Endothelial cell of umbilical vein (primary cell): ENCODE results near the gene SLC28A1. TPM values are rescaled to one million over a fixed set of nuclear protein-coding genes. Genes with fewer than 3 reads are reported as not detected.

Experiments
- BruUV-seq: library from RNA; stranded (reverse); fragments of 400-500 nt; replicated peaks from 2 replicates; lab custom pipeline; 2021; lab: Mats Ljungman, UMichigan
- CTCF ChIA-PET: fragments of 300-600, 350-600 bp; sonication (Branson Sonifier 250); formaldehyde crosslinking; loops from one replicate; lab custom pipeline; 2021; ENCODE audit warnings: antibody characterized with exemption, inconsistent platforms; lab: Charles Lee
- POLR2A ChIA-PET: fragments of 300-600, 350-600 bp; sonication (Branson Sonifier 250); formaldehyde crosslinking; loops from one replicate; lab custom pipeline; 2021; ENCODE audit warnings: antibody characterized with exemption, inconsistent platforms; lab: Charles Lee
- DNase-seq: peaks from one replicate; pipeline ENCODE4 v3.0.0-alpha.2; 2011; ENCODE audit warnings: low read depth, low spot score
- FAIRE-seq: peaks from 2 replicates; lab custom pipeline; 2011; peaks lifted over from hg19 to GRCh38; lab: Jason Lieb, UNC
- H2AFZ ChIP-seq: 2 replicates; pipeline ENCODE4 v1.6.0; 2012; ENCODE audit warnings: low read depth, low read length, control low read depth, inconsistent platforms
- H3K27ac ChIP-seq: 2 replicates; pipeline ENCODE4 v1.5.1; 2011; ENCODE audit warnings: low read depth, mild to moderate bottlenecking, control low read depth, low read length, moderate library complexity; ENCODE audit not compliant: insufficient read depth
- H3K27me3 ChIP-seq, 2 experiments: 2 replicates each; pipeline versions ENCODE4 v1.6.0 to v1.6.1; 2011; ENCODE audit warnings: low read length in 2 of 2, mixed read lengths in 1 of 2; ENCODE audit not compliant: control insufficient read depth in 2 of 2, insufficient read depth in 2 of 2
- H3K36me3 ChIP-seq, 2 experiments: 2 replicates in 1 of 2; 3 replicates in 1 of 2; pipeline ENCODE4 v1.5.1; 2011; ENCODE audit warnings: low read length in 2 of 2, mild to moderate bottlenecking in 1 of 2, moderate library complexity in 1 of 2; ENCODE audit not compliant: control insufficient read depth in 2 of 2, insufficient read depth in 2 of 2; ENCODE audit errors: extremely low read depth in 1 of 2
- H3K4me1 ChIP-seq: 3 replicates; pipeline ENCODE4 v1.5.1; 2011; ENCODE audit warnings: mild to moderate bottlenecking, low read length; ENCODE audit not compliant: control insufficient read depth, insufficient read depth; ENCODE audit errors: extremely low read depth
- H3K4me2 ChIP-seq: 2 replicates; pipeline ENCODE4 v1.6.1; 2011; ENCODE audit warnings: low read length, control low read depth, mixed read lengths; ENCODE audit not compliant: insufficient read depth
- H3K4me3 ChIP-seq, 3 experiments: fragments of 200-600 bp in 1 of 3; sonication (generic), shearing (Covaris generic) in 1 of 3; replicated peaks in 1 of 3; 2 replicates each; pipeline ENCODE4 v1.5.1; 2011 to 2016; ENCODE audit warnings: control low read depth in 3 of 3, low read length in 3 of 3, mild to moderate bottlenecking in 2 of 3, inconsistent platforms in 1 of 3, low read depth in 1 of 3, moderate library complexity in 1 of 3; ENCODE audit not compliant: insufficient read depth in 1 of 3
- H3K79me2 ChIP-seq: 2 replicates; pipeline ENCODE4 v1.6.0; 2012; ENCODE audit warnings: low read length, inconsistent platforms; ENCODE audit not compliant: control insufficient read depth, insufficient read depth
- H3K9ac ChIP-seq: replicated peaks from 2 replicates; pipeline ENCODE3; 2011; ENCODE audit warnings: low read length, control low read depth; ENCODE audit not compliant: insufficient read depth; ENCODE audit errors: extremely low read depth
- H3K9me1 ChIP-seq: replicated peaks from 3 replicates; pipeline ENCODE4 v1.6.0; 2011; ENCODE audit warnings: mild to moderate bottlenecking, low read length; ENCODE audit not compliant: control insufficient read depth, insufficient read depth; ENCODE audit errors: extremely low read depth
- H3K9me3 ChIP-seq: replicated peaks from 2 replicates; pipeline ENCODE4 v1.5.1; 2012; ENCODE audit warnings: low read length, inconsistent platforms; ENCODE audit not compliant: control insufficient read depth, insufficient read depth
- H4K20me1 ChIP-seq: replicated peaks from 2 replicates; pipeline ENCODE3; 2011; ENCODE audit warnings: mild to moderate bottlenecking, low read length; ENCODE audit not compliant: control insufficient read depth, insufficient read depth; ENCODE audit errors: extremely low read depth
- EZH2 ChIP-seq: IDR thresholded peaks from 2 replicates; pipeline ENCODE4 v1.6.1; 2012; ENCODE audit warnings: borderline replicate concordance, low read depth, mild to moderate bottlenecking, moderate library complexity, low read length, inconsistent platforms; ENCODE audit not compliant: severe bottlenecking
- FOS ChIP-seq: IDR thresholded peaks from 2 replicates; pipeline ENCODE4 v1.6.1; 2011; ENCODE audit warnings: mild to moderate bottlenecking, low read length, moderate library complexity, borderline replicate concordance; ENCODE audit not compliant: insufficient read depth
- GATA2 ChIP-seq: IDR thresholded peaks from 2 replicates; pipeline ENCODE4 v1.7.0; 2011; ENCODE audit warnings: low read depth, mild to moderate bottlenecking, moderate library complexity, mixed read lengths, low read length; ENCODE audit not compliant: insufficient read length, insufficient read depth
- JUN ChIP-seq: IDR thresholded peaks from 2 replicates; pipeline ENCODE4 v1.6.1; 2011; ENCODE audit warnings: borderline replicate concordance, low read depth; ENCODE audit not compliant: insufficient read length, insufficient read depth
- MYC ChIP-seq: IDR thresholded peaks from one replicate; pipeline ENCODE4 v1.6.1; 2011; ENCODE audit warnings: mild to moderate bottlenecking, low read depth, low read length
- POLR2A ChIP-seq: IDR thresholded peaks from 2 replicates; pipeline ENCODE4 v1.6.1; 2012; ENCODE audit warnings: low read depth, mild to moderate bottlenecking, control low read depth, low read length
- POLR2AphosphoS5 ChIP-seq: IDR thresholded peaks from 2 replicates; pipeline ENCODE4 v1.6.1; 2012; ENCODE audit warnings: low read depth, mild to moderate bottlenecking, control low read depth, low read length, moderate library complexity; ENCODE audit not compliant: insufficient read depth
- dilution Hi-C: fragments of 300-500 bp; cut with MboI; formaldehyde crosslinking; loops from one replicate; pipeline ENCODE4 v1.15.0; 2019; ENCODE audit warnings: low sequenced_read_pairs; ENCODE audit not compliant: extremely low pct_ligation_motif_present
- intact Hi-C: fragments of 100-400 bp; cut with micrococcal nuclease; formaldehyde crosslinking; loops from one replicate; pipeline ENCODE4 v1.10.0; 2022
- polyA plus RNA-seq, 4 experiments: library from polyadenylated mRNA; depleted of rRNA in 3 of 4; stranded (reverse) in 3 of 4; unstranded in 1 of 4; fragments of >200 nt; gene quantifications; 2 replicates each; pipeline versions ENCODE4 v1.2.1 to v1.2.3, GENCODE V29; 2011 to 2012; ENCODE audit warnings: missing spikeins in 1 of 4
- total RNA-seq: library from RNA; stranded (reverse); gene quantifications from 2 replicates; pipeline ENCODE4 v1.2.3, GENCODE V29; 2021
- TF ChIP-seq, protein P1 (sequence below): IDR thresholded peaks from 2 replicates; pipeline ENCODE4 v1.6.1; 2011; ENCODE audit not compliant: insufficient read depth, insufficient read length
- TF ChIP-seq, protein P2 (sequence below), 2 donors: IDR thresholded peaks; 1 replicate in 1 of 2; 2 replicates in 1 of 2; pipeline ENCODE4 v1.5.1; 2011; ENCODE audit warnings: low read length in 2 of 2, mild to moderate bottlenecking in 2 of 2, moderate library complexity in 2 of 2, control low read depth in 1 of 2, inconsistent platforms in 1 of 2, low read depth in 1 of 2; ENCODE audit not compliant: insufficient read depth in 1 of 2; ENCODE audit errors: extremely low read depth in 1 of 2

SLC28A1 gene
- total and polyA plus RNA-seq, 2 donors (not counting 3 experiments of a cell fraction or from before 2014, with no cell fraction given): not detected

DNA sequence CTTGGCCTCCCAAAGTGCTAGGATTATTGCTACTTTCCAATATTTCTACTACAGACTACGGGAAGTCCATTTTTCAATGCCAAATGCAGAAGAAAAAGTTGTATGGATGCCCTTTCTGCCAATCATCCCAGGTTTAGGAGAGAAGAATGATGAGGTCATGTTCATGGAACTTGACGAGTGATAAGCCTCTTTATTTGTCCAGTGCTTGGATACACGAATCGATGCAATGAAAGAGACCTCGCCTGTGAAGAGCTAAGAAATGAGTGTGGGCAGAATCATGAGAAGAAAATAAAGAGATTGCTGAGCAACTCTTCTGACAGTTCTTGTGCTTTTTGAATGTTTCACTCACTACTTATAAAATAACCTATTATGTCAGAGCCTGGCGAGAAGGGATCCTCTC lies 996 bp upstream of the SLC28A1 start:
- TF ChIP-seq MYC (no peak), POLR2A (no peak), EZH2 (no peak), FOS (no peak), GATA2 (no peak), POLR2AphosphoS5 (no peak), JUN (no peak)
- TF ChIP-seq, protein P1, sequence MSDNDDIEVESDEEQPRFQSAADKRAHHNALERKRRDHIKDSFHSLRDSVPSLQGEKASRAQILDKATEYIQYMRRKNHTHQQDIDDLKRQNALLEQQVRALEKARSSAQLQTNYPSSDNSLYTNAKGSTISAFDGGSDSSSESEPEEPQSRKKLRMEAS: no peak
- TF ChIP-seq, protein P2, sequence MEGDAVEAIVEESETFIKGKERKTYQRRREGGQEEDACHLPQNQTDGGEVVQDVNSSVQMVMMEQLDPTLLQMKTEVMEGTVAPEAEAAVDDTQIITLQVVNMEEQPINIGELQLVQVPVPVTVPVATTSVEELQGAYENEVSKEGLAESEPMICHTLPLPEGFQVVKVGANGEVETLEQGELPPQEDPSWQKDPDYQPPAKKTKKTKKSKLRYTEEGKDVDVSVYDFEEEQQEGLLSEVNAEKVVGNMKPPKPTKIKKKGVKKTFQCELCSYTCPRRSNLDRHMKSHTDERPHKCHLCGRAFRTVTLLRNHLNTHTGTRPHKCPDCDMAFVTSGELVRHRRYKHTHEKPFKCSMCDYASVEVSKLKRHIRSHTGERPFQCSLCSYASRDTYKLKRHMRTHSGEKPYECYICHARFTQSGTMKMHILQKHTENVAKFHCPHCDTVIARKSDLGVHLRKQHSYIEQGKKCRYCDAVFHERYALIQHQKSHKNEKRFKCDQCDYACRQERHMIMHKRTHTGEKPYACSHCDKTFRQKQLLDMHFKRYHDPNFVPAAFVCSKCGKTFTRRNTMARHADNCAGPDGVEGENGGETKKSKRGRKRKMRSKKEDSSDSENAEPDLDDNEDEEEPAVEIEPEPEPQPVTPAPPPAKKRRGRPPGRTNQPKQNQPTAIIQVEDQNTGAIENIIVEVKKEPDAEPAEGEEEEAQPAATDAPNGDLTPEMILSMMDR (IDR thresholded peaks at IDR 0.05; ENCODE audit: extremely low read depth in 1 of 2, insufficient read depth in 1 of 2, low read depth in 1 of 2, low read length in 2 of 2): no peak
- no peaks in the 10 kb centered on the region for H4K20me1 ChIP-seq
- intact Hi-C loops: no loop called here
- peaks cover 2 to 4% of the 10 kb centered on the region in 2 experiments for H3K27me3 ChIP-seq
- H3K4me2 ChIP-seq: no peak overlapping the region
- ChIA-PET CTCF (interaction anchor here (1.4 to 2.7 kb wide), 3 partner anchors 25 to 45 kb away, joined by 3 to 12 read pairs (median 5); no protein-coding TSS in a partner anchor), POLR2A (no interaction called here)
- no peak overlapping the region for H3K4me3 ChIP-seq
- H3K9me3 ChIP-seq: no peaks in the 10 kb centered on the region
- BruUV-seq: no TSS peak
- H3K79me2 ChIP-seq: no peaks in the 10 kb centered on the region
- H3K36me3 ChIP-seq: no peaks in the 10 kb centered on the region
- no peak overlapping the region for H3K27ac ChIP-seq
- no peaks in the 10 kb centered on the region for H3K4me1 ChIP-seq
- DNase-seq: no peak
- H2AFZ ChIP-seq: no peak overlapping the region
- no peaks in the 10 kb centered on the region for H3K9me1 ChIP-seq
- FAIRE-seq: no peak
- H3K9ac ChIP-seq: no peak overlapping the region
- dilution Hi-C loops: no loop called here
